ENCODE results near the gene HIVEP2. TPM values are rescaled to one million over a fixed set of nuclear protein-coding genes. Genes with fewer than 3 reads are reported as not detected.

Gene HIVEP2
- total and polyA plus RNA-seq, 2 donors (not counting 1 experiment from before 2014, with no cell fraction given), result 5.0 to 14.4 TPM

- Histone ChIP-seq H3K36me3 (ENCODE audit: control insufficient read depth, insufficient read depth, low read length) (no peaks in the 10 kb centered on the region), H3K4me3 (replicated peaks in 1 of 4; ENCODE audit: control extremely low read depth in 1 of 4, insufficient read depth in 1 of 4, low read depth in 3 of 4, low read length in 4 of 4) (no peak overlapping the region), H3K79me2 (ENCODE audit: control insufficient read depth, insufficient read depth, low read length) (peaks cover 16% of the 10 kb centered on the region), H3K9me3 (ENCODE audit: control insufficient read depth, insufficient read depth, low read depth, low read length) (no peaks in the 10 kb centered on the region), H3K27me3 (ENCODE audit: control insufficient read depth, insufficient read depth, low read length) (no peaks in the 10 kb centered on the region), H3K27ac (ENCODE audit: insufficient read depth, low read length) (no peak overlapping the region), H4K20me1 (ENCODE audit: control insufficient read depth, extremely low read depth, insufficient read depth, low read length) (no peaks in the 10 kb centered on the region), H3K4me1 (ENCODE audit: control insufficient read depth, extremely low read depth, insufficient read depth, low read length) (peaks cover 10% of the 10 kb centered on the region), H3K4me2 (ENCODE audit: extremely low read depth, insufficient read depth, low read length) (no peak overlapping the region), H3K9ac (ENCODE audit: insufficient read depth, low read length) (no peak overlapping the region), H2AFZ (ENCODE audit: low read length) (no peak overlapping the region)
- TF ChIP-seq, protein P1, sequence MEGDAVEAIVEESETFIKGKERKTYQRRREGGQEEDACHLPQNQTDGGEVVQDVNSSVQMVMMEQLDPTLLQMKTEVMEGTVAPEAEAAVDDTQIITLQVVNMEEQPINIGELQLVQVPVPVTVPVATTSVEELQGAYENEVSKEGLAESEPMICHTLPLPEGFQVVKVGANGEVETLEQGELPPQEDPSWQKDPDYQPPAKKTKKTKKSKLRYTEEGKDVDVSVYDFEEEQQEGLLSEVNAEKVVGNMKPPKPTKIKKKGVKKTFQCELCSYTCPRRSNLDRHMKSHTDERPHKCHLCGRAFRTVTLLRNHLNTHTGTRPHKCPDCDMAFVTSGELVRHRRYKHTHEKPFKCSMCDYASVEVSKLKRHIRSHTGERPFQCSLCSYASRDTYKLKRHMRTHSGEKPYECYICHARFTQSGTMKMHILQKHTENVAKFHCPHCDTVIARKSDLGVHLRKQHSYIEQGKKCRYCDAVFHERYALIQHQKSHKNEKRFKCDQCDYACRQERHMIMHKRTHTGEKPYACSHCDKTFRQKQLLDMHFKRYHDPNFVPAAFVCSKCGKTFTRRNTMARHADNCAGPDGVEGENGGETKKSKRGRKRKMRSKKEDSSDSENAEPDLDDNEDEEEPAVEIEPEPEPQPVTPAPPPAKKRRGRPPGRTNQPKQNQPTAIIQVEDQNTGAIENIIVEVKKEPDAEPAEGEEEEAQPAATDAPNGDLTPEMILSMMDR (conservative IDR thresholded peaks at IDR 0.05 in 1 of 2, IDR thresholded peaks at IDR 0.05 in 1 of 2; ENCODE audit: low read depth in 1 of 2, low read length in 2 of 2), result no peak
- TF ChIP-seq EZH2 (IDR thresholded peaks at IDR 0.05; ENCODE audit: low read length, missing control alignments), result no peak
- no peak for DNase-seq (ENCODE audit: low read depth in 2 of 2)
Measured at GRCh38 chr6:142880201-142880600, 64.8 kb downstream of the HIVEP2 start.

GRCh38 chr6:142879527-142879926, 65.4 kb downstream of the HIVEP2 start:
- Histone ChIP-seq H3K4me2 (ENCODE audit: extremely low read depth, insufficient read depth, low read length) (no peak overlapping the region), H3K9ac (ENCODE audit: insufficient read depth, low read length) (no peak overlapping the region), H3K9me3 (ENCODE audit: control insufficient read depth, insufficient read depth, low read depth, low read length) (no peaks in the 10 kb centered on the region), H3K79me2 (ENCODE audit: control insufficient read depth, insufficient read depth, low read length) (peaks cover 15% of the 10 kb centered on the region), H4K20me1 (ENCODE audit: control insufficient read depth, extremely low read depth, insufficient read depth, low read length) (no peaks in the 10 kb centered on the region), H3K36me3 (ENCODE audit: control insufficient read depth, insufficient read depth, low read length) (no peaks in the 10 kb centered on the region), H3K4me3 (replicated peaks in 1 of 4; ENCODE audit: control extremely low read depth in 1 of 4, insufficient read depth in 1 of 4, low read depth in 3 of 4, low read length in 4 of 4) (no peak overlapping the region), H2AFZ (ENCODE audit: low read length) (no peak overlapping the region), H3K27me3 (ENCODE audit: control insufficient read depth, insufficient read depth, low read length) (no peaks in the 10 kb centered on the region), H3K27ac (ENCODE audit: insufficient read depth, low read length) (no peak overlapping the region), H3K4me1 (ENCODE audit: control insufficient read depth, extremely low read depth, insufficient read depth, low read length) (peaks cover 5% of the 10 kb centered on the region)
- DNase-seq (ENCODE audit: low read depth in 2 of 2), result no peak
- TF ChIP-seq, protein P1 (conservative IDR thresholded peaks at IDR 0.05 in 1 of 2, IDR thresholded peaks at IDR 0.05 in 1 of 2; ENCODE audit: low read depth in 1 of 2, low read length in 2 of 2), result no peak
- no peak for TF ChIP-seq EZH2 (IDR thresholded peaks at IDR 0.05; ENCODE audit: low read length, missing control alignments)

GRCh38 chr6:142879076-142879475, 65.9 kb downstream of the HIVEP2 start:
- H4K20me1 ChIP-seq (ENCODE audit: control insufficient read depth, extremely low read depth, insufficient read depth, low read length), result no peaks in the 10 kb centered on the region
- no peaks in the 10 kb centered on the region for H3K9me3 ChIP-seq (ENCODE audit: control insufficient read depth, insufficient read depth, low read depth, low read length)
- H3K4me2 ChIP-seq (ENCODE audit: extremely low read depth, insufficient read depth, low read length), result no peak overlapping the region
- H3K27ac ChIP-seq (ENCODE audit: insufficient read depth, low read length), result no peak overlapping the region
- H2AFZ ChIP-seq (ENCODE audit: low read length), result no peak overlapping the region
- no peak overlapping the region for H3K9ac ChIP-seq (ENCODE audit: insufficient read depth, low read length)
- H3K79me2 ChIP-seq (ENCODE audit: control insufficient read depth, insufficient read depth, low read length), result peaks cover 15% of the 10 kb centered on the region
- no peaks in the 10 kb centered on the region for H3K27me3 ChIP-seq (ENCODE audit: control insufficient read depth, insufficient read depth, low read length)
- no peaks in the 10 kb centered on the region for H3K36me3 ChIP-seq (ENCODE audit: control insufficient read depth, insufficient read depth, low read length)
- no peak overlapping the region for H3K4me3 ChIP-seq (replicated peaks in 1 of 4; ENCODE audit: control extremely low read depth in 1 of 4, insufficient read depth in 1 of 4, low read depth in 3 of 4, low read length in 4 of 4)
- no peak for DNase-seq (ENCODE audit: low read depth in 2 of 2)
- TF ChIP-seq, protein P1 (conservative IDR thresholded peaks at IDR 0.05 in 1 of 2, IDR thresholded peaks at IDR 0.05 in 1 of 2; ENCODE audit: low read depth in 1 of 2, low read length in 2 of 2), result no peak
- no peak for TF ChIP-seq EZH2 (IDR thresholded peaks at IDR 0.05; ENCODE audit: low read length, missing control alignments)
- peaks cover 2% of the 10 kb centered on the region for H3K4me1 ChIP-seq (ENCODE audit: control insufficient read depth, extremely low read depth, insufficient read depth, low read length)

All from fibroblast of lung (primary cell).